DOHH2 (cell line): ENCODE data around the gene TTC9B.

ENCODE experiments used
- H3F3A ChIP-seq: fragments of 200-600 bp; sonication (generic), shearing (Covaris generic); 2 replicates; pipeline ENCODE4 v1.6.0; 2016; ENCODE audit warnings: antibody characterized with exemption, mild to moderate bottlenecking; ENCODE audit not compliant: control insufficient read depth, insufficient read depth
- H3K27ac ChIP-seq: fragments of 200-600 bp; sonication (generic); 2 replicates; pipeline ENCODE4 v1.5.1; 2014; ENCODE audit warnings: low read depth, mild to moderate bottlenecking, low read length, moderate library complexity
- H3K27me3 ChIP-seq: fragments of 200-600 bp; sonication (generic); 2 replicates; pipeline ENCODE4 v1.6.1; 2014; ENCODE audit warnings: mild to moderate bottlenecking, low read length, mixed read lengths; ENCODE audit not compliant: control insufficient read depth
- H3K36me3 ChIP-seq: fragments of 200-600 bp; sonication (generic); 2 replicates; pipeline ENCODE4 v1.6.1; 2014; ENCODE audit warnings: mild to moderate bottlenecking, low read length, moderate library complexity, mixed read lengths; ENCODE audit not compliant: control insufficient read depth
- H3K4me1 ChIP-seq: fragments of 200-600 bp; sonication (generic); 2 replicates; pipeline ENCODE4 v1.6.1; 2014; ENCODE audit warnings: mild to moderate bottlenecking, low read length, mixed read lengths; ENCODE audit not compliant: control insufficient read depth
- H3K4me2 ChIP-seq: fragments of 200-600 bp; sonication (generic); 2 replicates; pipeline ENCODE4 v1.6.0; 2014; ENCODE audit warnings: mild to moderate bottlenecking, low read length, moderate library complexity
- H3K4me3 ChIP-seq: fragments of 200-600 bp; sonication (generic); 2 replicates; pipeline ENCODE4 v1.5.1; 2014; ENCODE audit warnings: mild to moderate bottlenecking, low read length, mixed read lengths
- H3K79me2 ChIP-seq: fragments of 200-600 bp; sonication (generic); 2 replicates; pipeline ENCODE4 v1.6.1; 2014; ENCODE audit warnings: mild to moderate bottlenecking, low read length, mixed read lengths; ENCODE audit not compliant: control insufficient read depth
- H3K9me2 ChIP-seq: fragments of 200-600 bp; sonication (generic); replicated peaks from 2 replicates; pipeline ENCODE4 v1.6.1; 2014; ENCODE audit warnings: mild to moderate bottlenecking, low read length, mixed read lengths; ENCODE audit not compliant: control insufficient read depth
- H3K9me3 ChIP-seq: fragments of 200-600 bp; sonication (generic); 2 replicates; pipeline ENCODE4 v1.6.1; 2014; ENCODE audit warnings: antibody characterized with exemption, low read length, mixed read lengths; ENCODE audit not compliant: control insufficient read depth, insufficient read depth
- H4K20me1 ChIP-seq: fragments of 200-600 bp; sonication (generic); 2 replicates; pipeline ENCODE4 v1.6.0; 2014; ENCODE audit warnings: low read depth, mild to moderate bottlenecking, antibody characterized with exemption, low read length, moderate library complexity; ENCODE audit not compliant: control insufficient read depth, insufficient read depth
- CTCF ChIP-seq: fragments of 200-600 bp; sonication (generic); IDR thresholded peaks from one replicate; pipeline ENCODE4 v1.5.1; 2014; ENCODE audit warnings: antibody characterized with exemption, mild to moderate bottlenecking, low read depth, low read length; ENCODE audit not compliant: poor library complexity, severe bottlenecking
- EZH2phosphoT487 ChIP-seq: fragments of 200-600 bp; sonication (generic); IDR thresholded peaks from 2 replicates; pipeline ENCODE4 v1.6.1; 2017; ENCODE audit warnings: borderline replicate concordance, mild to moderate bottlenecking, antibody characterized with exemption, low read length, moderate library complexity, mixed read lengths

TTC9B gene

GRCh38 chr19:40251991-40252390, 33.8 kb upstream of the TTC9B start:
- Histone ChIP-seq H3K27me3 (no peaks in the 10 kb centered on the region), H3K27ac (no peak overlapping the region), H4K20me1 (no peaks in the 10 kb centered on the region), H3K9me3 (no peaks in the 10 kb centered on the region), H3K4me2 (no peak overlapping the region), H3K4me1 (no peaks in the 10 kb centered on the region), H3K4me3 (no peak overlapping the region), H3K36me3 (peaks cover 47% of the 10 kb centered on the region), H3K79me2 (peaks cover 5% of the 10 kb centered on the region), H3F3A (no peaks in the 10 kb centered on the region), H3K9me2 (no peaks in the 10 kb centered on the region)
- TF ChIP-seq EZH2phosphoT487 = no peak
- TF ChIP-seq CTCF = no peak

GRCh38 chr19:40251244-40251643, 33.1 kb upstream of the TTC9B start:
- no peak for TF ChIP-seq CTCF
- TF ChIP-seq EZH2phosphoT487 = no peak
- no peaks in the 10 kb centered on the region for H3K9me2 ChIP-seq
- no peaks in the 10 kb centered on the region for H3K4me1 ChIP-seq
- peaks cover 7% of the 10 kb centered on the region for H3K79me2 ChIP-seq
- H3K4me3 ChIP-seq = no peak overlapping the region
- no peaks in the 10 kb centered on the region for H3K27me3 ChIP-seq
- peaks cover 42% of the 10 kb centered on the region for H3K36me3 ChIP-seq
- H3K9me3 ChIP-seq = no peaks in the 10 kb centered on the region
- H3K4me2 ChIP-seq = no peak overlapping the region
- no peaks in the 10 kb centered on the region for H3F3A ChIP-seq
- H4K20me1 ChIP-seq = no peaks in the 10 kb centered on the region
- no peak overlapping the region for H3K27ac ChIP-seq

DNA sequence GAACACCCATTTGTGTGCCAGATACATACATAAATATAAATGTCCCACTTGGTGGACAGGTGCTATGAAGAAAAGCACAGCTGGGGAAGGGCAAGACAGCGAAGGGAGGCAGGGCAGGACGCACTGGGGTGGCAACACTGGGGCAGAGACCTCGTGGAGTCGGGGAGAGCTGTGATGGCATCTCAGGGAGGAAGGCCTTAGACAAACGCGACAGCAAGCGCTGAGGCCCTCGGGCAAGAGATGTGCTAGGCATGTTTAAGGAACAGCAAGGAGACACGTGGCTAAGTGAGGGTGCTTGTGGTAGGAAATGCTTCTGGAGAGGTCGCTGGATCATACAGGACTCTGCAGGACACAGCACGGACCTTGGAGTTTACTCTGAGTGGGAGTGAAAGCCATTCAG, 31.6 kb upstream of the TTC9B start:
- no peak overlapping the region for H3K4me2 ChIP-seq
- no peak for TF ChIP-seq EZH2phosphoT487
- no peak for TF ChIP-seq CTCF
- H3K27ac ChIP-seq = no peak overlapping the region
- H3F3A ChIP-seq = no peaks in the 10 kb centered on the region
- H3K36me3 ChIP-seq = peaks cover 27% of the 10 kb centered on the region
- no peaks in the 10 kb centered on the region for H3K9me3 ChIP-seq
- H3K4me3 ChIP-seq = no peak overlapping the region
- no peaks in the 10 kb centered on the region for H3K27me3 ChIP-seq
- no peaks in the 10 kb centered on the region for H3K9me2 ChIP-seq
- H4K20me1 ChIP-seq = no peaks in the 10 kb centered on the region
- H3K4me1 ChIP-seq = no peaks in the 10 kb centered on the region
- H3K79me2 ChIP-seq = peaks cover 7% of the 10 kb centered on the region

GRCh38 chr19:40249201-40249600, 31.0 kb upstream of the TTC9B start:
- Histone ChIP-seq H3K4me3 (no peak overlapping the region), H4K20me1 (no peaks in the 10 kb centered on the region), H3K27me3 (no peaks in the 10 kb centered on the region), H3K4me1 (no peaks in the 10 kb centered on the region), H3K36me3 (peaks cover 26% of the 10 kb centered on the region), H3K9me3 (no peaks in the 10 kb centered on the region), H3K27ac (no peak overlapping the region), H3F3A (no peaks in the 10 kb centered on the region), H3K79me2 (peaks cover 7% of the 10 kb centered on the region), H3K4me2 (no peak overlapping the region), H3K9me2 (no peaks in the 10 kb centered on the region)
- TF ChIP-seq CTCF (no peak), EZH2phosphoT487 (no peak)
